ENCODE results near the gene MLPH. TPM values are rescaled to one million over a fixed set of nuclear protein-coding genes. Genes with fewer than 3 reads are reported as not detected.

The MLPH gene
- total and polyA plus RNA-seq, 2 of the 13 experiments (the other 11 are each of a cell fraction or from before 2014, with no cell fraction given) = 0.12 TPM; not detected in 1

DNA sequence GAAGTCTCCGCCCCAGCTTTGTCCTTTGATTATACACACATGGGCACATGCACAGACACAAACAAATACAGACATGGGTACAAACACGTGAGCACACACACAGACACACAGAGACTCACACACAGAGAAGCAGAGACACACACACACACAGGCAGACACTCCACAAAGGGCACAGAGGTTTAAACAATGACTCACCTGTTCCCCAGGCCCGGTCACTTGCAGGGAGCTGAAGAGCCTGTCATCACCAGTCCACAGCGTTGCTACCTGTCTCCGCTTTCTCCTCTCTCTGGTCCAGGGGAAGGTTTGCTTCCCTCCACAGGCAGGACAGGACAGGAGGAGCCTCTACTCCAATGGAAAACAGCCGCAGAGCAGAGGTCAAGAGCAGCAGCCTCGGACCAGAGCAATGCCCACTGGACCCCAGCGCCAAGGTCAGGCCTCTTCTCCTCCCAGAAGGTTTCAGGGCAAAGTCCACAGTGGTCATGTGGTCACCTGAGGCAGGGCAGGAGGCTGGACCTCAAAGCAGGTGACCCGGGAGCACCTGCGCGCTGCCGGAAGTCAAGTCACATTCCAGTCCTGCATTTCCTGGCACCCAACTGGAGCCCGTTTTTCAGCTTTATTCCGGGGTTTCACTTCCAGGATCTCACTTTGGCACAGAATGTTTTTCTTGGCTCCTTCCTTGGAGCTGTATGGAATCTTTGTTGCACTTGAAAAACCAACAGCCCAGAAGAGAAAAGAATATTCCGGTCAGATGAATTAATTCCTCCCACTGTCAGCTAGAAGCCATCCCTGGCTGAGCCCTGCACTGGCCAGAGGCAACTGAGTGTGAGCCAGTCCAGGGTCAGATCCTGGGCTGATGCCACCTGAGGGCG lies 103.5 kb downstream of the MLPH start, which contains the start of gene RAB17 (continued):
- TF ChIP-seq, protein P1, sequence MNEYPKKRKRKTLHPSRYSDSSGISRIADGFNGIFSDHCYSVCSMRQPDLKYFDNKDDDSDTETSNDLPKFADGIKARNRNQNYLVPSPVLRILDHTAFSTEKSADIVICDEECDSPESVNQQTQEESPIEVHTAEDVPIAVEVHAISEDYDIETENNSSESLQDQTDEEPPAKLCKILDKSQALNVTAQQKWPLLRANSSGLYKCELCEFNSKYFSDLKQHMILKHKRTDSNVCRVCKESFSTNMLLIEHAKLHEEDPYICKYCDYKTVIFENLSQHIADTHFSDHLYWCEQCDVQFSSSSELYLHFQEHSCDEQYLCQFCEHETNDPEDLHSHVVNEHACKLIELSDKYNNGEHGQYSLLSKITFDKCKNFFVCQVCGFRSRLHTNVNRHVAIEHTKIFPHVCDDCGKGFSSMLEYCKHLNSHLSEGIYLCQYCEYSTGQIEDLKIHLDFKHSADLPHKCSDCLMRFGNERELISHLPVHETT (CRISPR knock-in tag; conservative IDR thresholded peaks at IDR 0.05) = peak; percentile 63; the same call in 1 of the 2 replicates
- TF ChIP-seq IKZF1 (IDR thresholded peaks at IDR 0.05) = no peak
- no peak for TF ChIP-seq ZNF180 (CRISPR knock-in tag; IDR thresholded peaks at IDR 0.05; ENCODE audit: borderline replicate concordance, low read depth)
- TF ChIP-seq FIP1L1 (IDR thresholded peaks at IDR 0.05; ENCODE audit: borderline replicate concordance, insufficient read depth, low read depth, low read length) = no peak
- TF ChIP-seq ZBTB8A (CRISPR knock-in tag; IDR thresholded peaks at IDR 0.05; ENCODE audit: borderline replicate concordance, low read depth) = no peak; the same call in 1 of the 2 replicates
- TF ChIP-seq PPARG (CRISPR knock-in tag; conservative IDR thresholded peaks at IDR 0.05) = peak; percentile 78
- TF ChIP-seq, protein P2, sequence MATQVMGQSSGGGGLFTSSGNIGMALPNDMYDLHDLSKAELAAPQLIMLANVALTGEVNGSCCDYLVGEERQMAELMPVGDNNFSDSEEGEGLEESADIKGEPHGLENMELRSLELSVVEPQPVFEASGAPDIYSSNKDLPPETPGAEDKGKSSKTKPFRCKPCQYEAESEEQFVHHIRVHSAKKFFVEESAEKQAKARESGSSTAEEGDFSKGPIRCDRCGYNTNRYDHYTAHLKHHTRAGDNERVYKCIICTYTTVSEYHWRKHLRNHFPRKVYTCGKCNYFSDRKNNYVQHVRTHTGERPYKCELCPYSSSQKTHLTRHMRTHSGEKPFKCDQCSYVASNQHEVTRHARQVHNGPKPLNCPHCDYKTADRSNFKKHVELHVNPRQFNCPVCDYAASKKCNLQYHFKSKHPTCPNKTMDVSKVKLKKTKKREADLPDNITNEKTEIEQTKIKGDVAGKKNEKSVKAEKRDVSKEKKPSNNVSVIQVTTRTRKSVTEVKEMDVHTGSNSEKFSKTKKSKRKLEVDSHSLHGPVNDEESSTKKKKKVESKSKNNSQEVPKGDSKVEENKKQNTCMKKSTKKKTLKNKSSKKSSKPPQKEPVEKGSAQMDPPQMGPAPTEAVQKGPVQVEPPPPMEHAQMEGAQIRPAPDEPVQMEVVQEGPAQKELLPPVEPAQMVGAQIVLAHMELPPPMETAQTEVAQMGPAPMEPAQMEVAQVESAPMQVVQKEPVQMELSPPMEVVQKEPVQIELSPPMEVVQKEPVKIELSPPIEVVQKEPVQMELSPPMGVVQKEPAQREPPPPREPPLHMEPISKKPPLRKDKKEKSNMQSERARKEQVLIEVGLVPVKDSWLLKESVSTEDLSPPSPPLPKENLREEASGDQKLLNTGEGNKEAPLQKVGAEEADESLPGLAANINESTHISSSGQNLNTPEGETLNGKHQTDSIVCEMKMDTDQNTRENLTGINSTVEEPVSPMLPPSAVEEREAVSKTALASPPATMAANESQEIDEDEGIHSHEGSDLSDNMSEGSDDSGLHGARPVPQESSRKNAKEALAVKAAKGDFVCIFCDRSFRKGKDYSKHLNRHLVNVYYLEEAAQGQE (IDR thresholded peaks at IDR 0.05; ENCODE audit: borderline replicate concordance in 1 of 2, low read depth in 1 of 2, low read length in 2 of 2) = peak in 1 of 2 experiments; percentile 64; a peak in 1 of 4 replicates
- peak; percentile 71 for TF ChIP-seq ZNF615 (CRISPR knock-in tag; IDR thresholded peaks at IDR 0.05; ENCODE audit: borderline replicate concordance)
- no peak for TF ChIP-seq ZNF841 (CRISPR knock-in tag; IDR thresholded peaks at IDR 0.05; ENCODE audit: borderline replicate concordance)
- TF ChIP-seq, protein P3, sequence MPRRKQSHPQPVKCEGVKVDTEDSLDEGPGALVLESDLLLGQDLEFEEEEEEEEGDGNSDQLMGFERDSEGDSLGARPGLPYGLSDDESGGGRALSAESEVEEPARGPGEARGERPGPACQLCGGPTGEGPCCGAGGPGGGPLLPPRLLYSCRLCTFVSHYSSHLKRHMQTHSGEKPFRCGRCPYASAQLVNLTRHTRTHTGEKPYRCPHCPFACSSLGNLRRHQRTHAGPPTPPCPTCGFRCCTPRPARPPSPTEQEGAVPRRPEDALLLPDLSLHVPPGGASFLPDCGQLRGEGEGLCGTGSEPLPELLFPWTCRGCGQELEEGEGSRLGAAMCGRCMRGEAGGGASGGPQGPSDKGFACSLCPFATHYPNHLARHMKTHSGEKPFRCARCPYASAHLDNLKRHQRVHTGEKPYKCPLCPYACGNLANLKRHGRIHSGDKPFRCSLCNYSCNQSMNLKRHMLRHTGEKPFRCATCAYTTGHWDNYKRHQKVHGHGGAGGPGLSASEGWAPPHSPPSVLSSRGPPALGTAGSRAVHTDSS (CRISPR knock-in tag; conservative IDR thresholded peaks at IDR 0.05) = no peak
- TF ChIP-seq ZNF44 (CRISPR knock-in tag; IDR thresholded peaks at IDR 0.05) = peak; percentile 86; the same call in 1 of the 2 replicates
- TF ChIP-seq PTBP1 (IDR thresholded peaks at IDR 0.05; ENCODE audit: low read depth, low read length, poor library complexity, severe bottlenecking) = peak; percentile 35
- peak; percentile 66; the same call in 1 of the 2 replicates for TF ChIP-seq CBFB (CRISPR knock-in tag; IDR thresholded peaks at IDR 0.05)
- TF ChIP-seq ZNF788 (CRISPR knock-in tag; IDR thresholded peaks at IDR 0.05; ENCODE audit: borderline replicate concordance) = peak; percentile 99; the same call in 1 of the 2 replicates
- no peak for TF ChIP-seq HMGA1 (CRISPR knock-in tag; conservative IDR thresholded peaks at IDR 0.05)
- 0 out of 2 replicates have a peak, but pooled peaks have one; percentile 3 for TF ChIP-seq ZNF773 (CRISPR knock-in tag; IDR thresholded peaks at IDR 0.05; ENCODE audit: borderline replicate concordance)
- peak; percentile 72; the same call in 1 of the 2 replicates for TF ChIP-seq ZNF546 (CRISPR knock-in tag; conservative IDR thresholded peaks at IDR 0.05)
- TF ChIP-seq, protein P4, sequence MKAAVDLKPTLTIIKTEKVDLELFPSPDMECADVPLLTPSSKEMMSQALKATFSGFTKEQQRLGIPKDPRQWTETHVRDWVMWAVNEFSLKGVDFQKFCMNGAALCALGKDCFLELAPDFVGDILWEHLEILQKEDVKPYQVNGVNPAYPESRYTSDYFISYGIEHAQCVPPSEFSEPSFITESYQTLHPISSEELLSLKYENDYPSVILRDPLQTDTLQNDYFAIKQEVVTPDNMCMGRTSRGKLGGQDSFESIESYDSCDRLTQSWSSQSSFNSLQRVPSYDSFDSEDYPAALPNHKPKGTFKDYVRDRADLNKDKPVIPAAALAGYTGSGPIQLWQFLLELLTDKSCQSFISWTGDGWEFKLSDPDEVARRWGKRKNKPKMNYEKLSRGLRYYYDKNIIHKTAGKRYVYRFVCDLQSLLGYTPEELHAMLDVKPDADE (CRISPR knock-in tag; IDR thresholded peaks at IDR 0.05) = no peak
- peak; percentile 69 for TF ChIP-seq ZNF768 (CRISPR knock-in tag; IDR thresholded peaks at IDR 0.05)
